ENCODE measurements around the gene AFF1. TPM values are rescaled to one million over a fixed set of nuclear protein-coding genes. Genes with fewer than 3 reads are reported as not detected.
A peak's percentile ranks its signal among the peaks of the same experiment; 100 is the strongest.

The AFF1 gene
- total RNA-seq: 100 to 1,000 TPM; 155 to 238 (median 192) TPM

- Histone ChIP-seq H3K9me3 (no peaks in the 10 kb centered on the region), H3K36me3 (no peaks in the 10 kb centered on the region), H3K4me3 (replicated peaks in 1 of 3) (peak within 1 kb of the TSS; percentile 71 to 96 (median 89)), H3K4me1 (peaks cover 26 to 35% of the 10 kb centered on the region in 2 donors), H3K27ac (peak within 1 kb of the TSS; percentile 92 to 97 (median 96)), H3K27me3 (no peaks in the 10 kb centered on the region)
- TF ChIP-seq POLR2A (IDR thresholded peaks at IDR 0.05) (peak in 1 of 2 donors; percentile 98), CTCF (IDR thresholded peaks at IDR 0.05) (peak in 3 of 6 experiments; percentile 23 to 57 (median 34))
- WGBS, 2 donors: 0% methylated on average over 9 to 17 of the region's 97 CpGs
- intact Hi-C loops (cut with DNase I): loop anchor here (5.0 kb wide), 1 partner anchor 72 kb away; no protein-coding TSS in a partner anchor
- peak; percentile 96 to 97 for DNase-seq
Observed at GRCh38 chr4:86934771-86935565, at the start of gene AFF1. Gene AFF1, plus strand, starts transcription at chr4:86935011. Its CDS starts 13,523 bp downstream, at chr4:86948534.

GRCh38 chr4:86890790-86891189 lies 44.0 kb upstream of the AFF1 start:
- H3K4me1 ChIP-seq: no peaks in the 10 kb centered on the region
- no peak overlapping the region for H3K27ac ChIP-seq
- DNase-seq: no peak
- 70 to 74% methylated on average over 7 of the region's 7 CpGs for WGBS, 2 donors
- H3K4me3 ChIP-seq (replicated peaks in 1 of 3): no peak overlapping the region
- H3K36me3 ChIP-seq: no peaks in the 10 kb centered on the region
- intact Hi-C loops (cut with DNase I): no loop called here
- TF ChIP-seq POLR2A (IDR thresholded peaks at IDR 0.05) (no peak), CTCF (IDR thresholded peaks at IDR 0.05) (no peak)
- no peaks in the 10 kb centered on the region for H3K9me3 ChIP-seq
- H3K27me3 ChIP-seq: no peaks in the 10 kb centered on the region

- Histone ChIP-seq H3K36me3 (no peaks in the 10 kb centered on the region), H3K27me3 (no peaks in the 10 kb centered on the region), H3K9me3 (no peaks in the 10 kb centered on the region), H3K4me3 (replicated peaks in 1 of 3) (peak within 1 kb of the TSS; percentile 18 to 94 (median 79)), H3K27ac (peak within 1 kb of the TSS; percentile 80 to 91 (median 87)), H3K4me1 (no peaks in the 10 kb centered on the region)
- WGBS, 2 donors: 1 to 2% methylated on average over 13 to 23 of the region's 84 CpGs
- DNase-seq: peak; percentile 85 to 89
- intact Hi-C loops (cut with DNase I): no loop called here
- TF ChIP-seq POLR2A (IDR thresholded peaks at IDR 0.05): peak in 1 of 2 donors; percentile 58
- TF ChIP-seq CTCF (IDR thresholded peaks at IDR 0.05): no peak
Observed at GRCh38 chr4:86891762-86892635, 42.8 kb upstream of the AFF1 start, which contains the start of gene C4orf36. Gene C4orf36, minus strand, starts transcription at chr4:86892422. Its CDS starts 902 bp downstream, at chr4:86891520.

- 6 to 7% methylated on average over 11 to 12 of the region's 13 CpGs for WGBS, 2 donors
- H3K9me3 ChIP-seq: no peaks in the 10 kb centered on the region
- H3K36me3 ChIP-seq: no peaks in the 10 kb centered on the region
- intact Hi-C loops (cut with DNase I): no loop called here
- DNase-seq: no peak
- TF ChIP-seq CTCF (IDR thresholded peaks at IDR 0.05) (no peak), POLR2A (IDR thresholded peaks at IDR 0.05) (no peak)
- peak overlapping the region; percentile 80 to 91 (median 87) for H3K27ac ChIP-seq
- H3K4me3 ChIP-seq (replicated peaks in 1 of 3): peak overlapping the region; percentile 18 to 94 (median 79)
- no peaks in the 10 kb centered on the region for H3K4me1 ChIP-seq
- H3K27me3 ChIP-seq: no peaks in the 10 kb centered on the region
Observed at GRCh38 chr4:86892636-86892960, 42.2 kb upstream of the AFF1 start.

Data from thyroid gland (tissue), 4 donors.